HepG2 (cell line): Measurements from ENCODE around the gene KIRREL3. TPM values are rescaled to one million over a fixed set of nuclear protein-coding genes. Genes with fewer than 3 reads are reported as not detected.
"Not testable (repeated sequence)": the region's sequence is repeated elsewhere in the genome, so short reads cannot be mapped to it uniquely, and the experiment has no call there.

Source experiments
- ATAC-seq: fragments of 200-7000 bp; cut with Tn5 transposase; 3 replicates; pipeline ENCODE4 v1.9.1; 2020; ENCODE audit warnings: mild to moderate bottlenecking, moderate library complexity
- BruUV-seq: library from RNA; stranded (reverse); fragments of 400-500 nt; replicated peaks from 2 replicates; lab custom pipeline; 2021; lab: Mats Ljungman, UMichigan
- CTCF ChIA-PET: fragments of 300-600 bp; formaldehyde crosslinking; extraction: SDS; loops from one replicate; lab custom pipeline; 2021; ENCODE audit warnings: low total read pairs, inconsistent platforms, low intra/inter-chr PET ratio; lab: Yijun Ruan, JAX
- POLR2A ChIA-PET: fragments of 350-600 bp; sonication (Branson Sonifier 250); formaldehyde crosslinking; loops from one replicate; lab custom pipeline; 2020; ENCODE audit warnings: antibody characterized with exemption, inconsistent platforms; lab: Yijun Ruan, JAX
- DNase-seq: peaks from one replicate; pipeline ENCODE4 v3.0.0-alpha.2; 2015; ENCODE audit warnings: low spot score
- FAIRE-seq: peaks from 3 replicates; lab custom pipeline; 2011; peaks lifted over from hg19 to GRCh38; lab: Jason Lieb, UNC
- H2AFZ ChIP-seq: one replicate; pipeline ENCODE4 v1.6.1; 2011; ENCODE audit warnings: low read length, inconsistent platforms
- H3K27ac ChIP-seq: fragments of 300-600 bp; 3 replicates; pipeline ENCODE4 v1.8.0; 2011; ENCODE audit warnings: mixed run types, mild to moderate bottlenecking, mixed read lengths, low read length, inconsistent platforms; ENCODE audit not compliant: insufficient read depth; ENCODE audit errors: extremely low read length
- H3K27me3 ChIP-seq, 2 experiments: fragments of 200-600 bp in 1 of 2; 2 replicates in 1 of 2; 3 replicates in 1 of 2; pipeline versions ENCODE4 v1.6.0 to v1.8.0; 2011; ENCODE audit warnings: low read length in 2 of 2, mild to moderate bottlenecking in 2 of 2, moderate library complexity in 2 of 2, inconsistent platforms in 1 of 2; ENCODE audit not compliant: insufficient read depth in 2 of 2, control insufficient read depth in 1 of 2
- H3K36me3 ChIP-seq, 2 experiments: fragments of 200-600 bp in 1 of 2; replicated peaks in 1 of 2; 2 replicates in 1 of 2; 3 replicates in 1 of 2; pipeline versions ENCODE4 v1.5.1 to v1.8.0; 2011; ENCODE audit warnings: low read length in 2 of 2, inconsistent platforms in 1 of 2; ENCODE audit not compliant: insufficient read depth in 2 of 2, control insufficient read depth in 1 of 2
- H3K4me1 ChIP-seq: 2 replicates; pipeline ENCODE4 v1.5.1; 2012; ENCODE audit warnings: low read length, inconsistent platforms; ENCODE audit not compliant: insufficient read depth
- H3K4me2 ChIP-seq: 2 replicates; pipeline ENCODE4 v1.6.0; 2011; ENCODE audit warnings: low read depth, low read length, inconsistent platforms
- H3K4me3 ChIP-seq, 3 experiments: fragments of 200-600 bp in 1 of 3; sonication (generic), shearing (Covaris generic) in 1 of 3; replicated peaks in 1 of 3; 2 replicates each; pipeline ENCODE4 v1.5.1; 2011 to 2016; ENCODE audit warnings: low read length in 3 of 3, inconsistent platforms in 2 of 3, low read depth in 2 of 3, mild to moderate bottlenecking in 2 of 3, control low read depth in 1 of 3, mixed read lengths in 1 of 3; ENCODE audit not compliant: insufficient read depth in 1 of 3
- H3K79me2 ChIP-seq: one replicate; pipeline ENCODE4 v1.6.1; 2011; ENCODE audit warnings: low read length, inconsistent platforms; ENCODE audit not compliant: insufficient read depth
- H3K9ac ChIP-seq: 2 replicates; pipeline ENCODE4 v1.6.0; 2011; ENCODE audit warnings: mild to moderate bottlenecking, low read depth, low read length, inconsistent platforms; ENCODE audit not compliant: insufficient read depth
- H3K9me3 ChIP-seq: 2 replicates; pipeline ENCODE4 v1.5.1; 2012; ENCODE audit warnings: mild to moderate bottlenecking, low read length
- H4K20me1 ChIP-seq: 2 replicates; pipeline ENCODE4 v1.6.0; 2011; ENCODE audit warnings: inconsistent platforms, mild to moderate bottlenecking, low read length, moderate library complexity; ENCODE audit not compliant: insufficient read depth
- SP2 ChIP-seq: sonication (generic); formaldehyde crosslinking; IDR thresholded peaks from 2 replicates; pipeline ENCODE4 v1.5.1; 2020; ENCODE audit warnings: mild to moderate bottlenecking, missing genetic modification reagents
- WGBS: methylation state at CpG from one replicate; pipeline ENCODE4 v1.1.6; 2017; ENCODE audit warnings: low lambda C conversion rate; 5-methylcytosine and 5-hydroxymethylcytosine counted together
- in situ Hi-C: cut with HindIII; loops from 2 replicates; pipeline ENCODE4 v1.10.0; 2017; ENCODE audit warnings: low pct_unique_long_range_greater_than_20kb; ENCODE audit not compliant: extremely low pct_ligation_motif_present
- intact Hi-C: fragments of 100-400 bp; cut with micrococcal nuclease; formaldehyde crosslinking; loops from one replicate; pipeline ENCODE4 v1.10.0; 2022; ENCODE audit not compliant: unreplicated experiment
- polyA plus RNA-seq, 8 experiments: library from polyadenylated mRNA; depleted of rRNA in 3 of 8; stranded (reverse) in 7 of 8; unstranded in 1 of 8; fragments of >200 nt; fragmentation: Illumina TruSeq in 4 of 8; extraction: Trizol in 4 of 8; gene quantifications; 2 replicates each; pipeline versions ENCODE4 v1.2.1 to v1.2.3, GENCODE V29; 2011 to 2016; ENCODE audit warnings: low read depth in 4 of 8, missing spikeins in 1 of 8, mixed read lengths in 1 of 8; ENCODE audit not compliant: insufficient read depth in 1 of 8
- total RNA-seq, 5 experiments: library from RNA; depleted of rRNA; stranded (reverse); fragments of >200 nt; fragmentation: Illumina TruSeq; extraction: Trizol; gene quantifications; 2 replicates each; pipeline ENCODE4 v1.2.3, GENCODE V29; 2016; ENCODE audit warnings: low read depth in 1 of 5
- TF ChIP-seq, protein P1 (sequence below): sonication (generic); formaldehyde crosslinking; IDR thresholded peaks from 2 replicates; pipeline ENCODE4 v1.5.0; 2020; ENCODE audit warnings: mild to moderate bottlenecking, missing genetic modification reagents, borderline replicate concordance

The KIRREL3 gene
- total and polyA plus RNA-seq, 2 of the 13 experiments (the other 11 are each of a cell fraction or from before 2014, with no cell fraction given), result not detected

DNA sequence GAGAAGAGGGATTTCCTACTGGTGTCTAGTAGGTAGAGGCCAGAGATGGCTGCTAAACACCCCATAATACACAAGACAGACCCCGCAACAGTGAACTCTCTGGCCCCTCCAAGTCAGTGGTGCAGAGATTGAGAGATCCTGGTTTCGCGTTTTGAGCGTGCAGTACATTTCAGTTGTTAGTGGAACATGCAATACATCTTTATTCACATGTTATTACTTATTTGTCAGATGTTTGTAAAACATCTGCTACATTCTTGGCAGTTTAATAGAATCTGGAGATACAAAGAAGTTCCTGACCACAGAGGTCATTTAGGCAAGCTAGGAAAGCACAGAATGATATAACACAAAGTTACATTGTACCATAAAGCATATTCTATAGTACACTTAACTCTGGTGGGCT lies 603.6 kb downstream of the KIRREL3 start:
- intact Hi-C loops (no loop called here), in situ Hi-C loops (no loop called here)
- no peaks in the 10 kb centered on the region for H3K9me3 ChIP-seq
- peaks cover 2% of the 10 kb centered on the region for H3K79me2 ChIP-seq
- no peak overlapping the region for H3K4me3 ChIP-seq
- POLR2A ChIA-PET, result no interaction called here
- no peak overlapping the region for H3K9ac ChIP-seq
- no peak overlapping the region for H2AFZ ChIP-seq
- no peaks in the 10 kb centered on the region for H4K20me1 ChIP-seq
- no peak overlapping the region for H3K27ac ChIP-seq
- H3K36me3 ChIP-seq, result no peaks in the 10 kb centered on the region
- no peak for FAIRE-seq
- no peak overlapping the region for H3K4me2 ChIP-seq
- 96% methylated on average over 4 of the region's 4 CpGs for WGBS
- no peaks in the 10 kb centered on the region for H3K4me1 ChIP-seq
- TF ChIP-seq, protein P1, sequence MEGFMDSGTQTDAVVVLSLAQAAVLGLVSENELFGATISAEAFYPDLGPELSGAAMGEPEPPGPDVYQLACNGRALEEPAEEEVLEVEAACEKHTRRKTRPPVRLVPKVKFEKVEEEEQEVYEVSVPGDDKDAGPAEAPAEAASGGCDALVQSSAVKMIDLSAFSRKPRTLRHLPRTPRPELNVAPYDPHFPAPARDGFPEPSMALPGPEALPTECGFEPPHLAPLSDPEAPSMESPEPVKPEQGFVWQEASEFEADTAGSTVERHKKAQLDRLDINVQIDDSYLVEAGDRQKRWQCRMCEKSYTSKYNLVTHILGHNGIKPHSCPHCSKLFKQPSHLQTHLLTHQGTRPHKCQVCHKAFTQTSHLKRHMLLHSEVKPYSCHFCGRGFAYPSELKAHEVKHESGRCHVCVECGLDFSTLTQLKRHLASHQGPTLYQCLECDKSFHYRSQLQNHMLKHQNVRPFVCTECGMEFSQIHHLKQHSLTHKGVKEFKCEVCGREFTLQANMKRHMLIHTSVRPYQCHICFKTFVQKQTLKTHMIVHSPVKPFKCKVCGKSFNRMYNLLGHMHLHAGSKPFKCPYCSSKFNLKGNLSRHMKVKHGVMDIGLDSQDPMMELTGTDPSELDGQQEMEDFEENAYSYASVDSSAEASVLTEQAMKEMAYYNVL (CRISPR knock-in tag), result no peak
- TF ChIP-seq SP2, result no peak
- TF ChIP-seq, all 625 proteins: peak for 0
- BruUV-seq, result no TSS peak
- no peak for DNase-seq
- no peaks in the 10 kb centered on the region for H3K27me3 ChIP-seq
- no peak for ATAC-seq
- CTCF ChIA-PET, result no interaction called here

DNA sequence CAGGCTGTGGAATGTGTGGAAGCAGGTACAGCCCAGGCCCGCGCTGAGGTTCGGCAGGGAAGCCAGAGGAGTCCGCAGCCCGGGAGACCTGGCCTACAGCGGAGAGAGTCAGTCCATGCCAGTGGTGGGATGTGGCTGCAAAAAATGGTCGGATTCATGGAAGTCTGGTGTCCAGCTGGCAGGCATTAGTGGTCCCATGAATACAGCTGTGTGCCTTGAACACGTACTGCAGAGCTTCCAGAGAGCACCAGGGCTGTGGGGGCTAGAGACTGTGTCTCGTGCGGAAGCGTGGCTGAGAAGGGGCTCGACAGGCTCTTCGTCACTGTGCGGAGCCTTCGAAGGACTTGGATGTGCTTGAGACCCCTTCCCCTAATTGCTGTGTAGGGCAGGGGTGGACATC lies 604.3 kb downstream of the KIRREL3 start:
- H2AFZ ChIP-seq, H3K4me2 ChIP-seq, intact Hi-C loops, FAIRE-seq, H3K27me3 ChIP-seq, H3K4me1 ChIP-seq, BruUV-seq, in situ Hi-C loops, H3K9me3 ChIP-seq, H3K27ac ChIP-seq, H4K20me1 ChIP-seq, H3K36me3 ChIP-seq, H3K79me2 ChIP-seq, POLR2A ChIA-PET, ATAC-seq, CTCF ChIA-PET, H3K4me3 ChIP-seq, H3K9ac ChIP-seq, DNase-seq: not testable (repeated sequence)
- 93% methylated on average over 12 of the region's 15 CpGs for WGBS

DNA sequence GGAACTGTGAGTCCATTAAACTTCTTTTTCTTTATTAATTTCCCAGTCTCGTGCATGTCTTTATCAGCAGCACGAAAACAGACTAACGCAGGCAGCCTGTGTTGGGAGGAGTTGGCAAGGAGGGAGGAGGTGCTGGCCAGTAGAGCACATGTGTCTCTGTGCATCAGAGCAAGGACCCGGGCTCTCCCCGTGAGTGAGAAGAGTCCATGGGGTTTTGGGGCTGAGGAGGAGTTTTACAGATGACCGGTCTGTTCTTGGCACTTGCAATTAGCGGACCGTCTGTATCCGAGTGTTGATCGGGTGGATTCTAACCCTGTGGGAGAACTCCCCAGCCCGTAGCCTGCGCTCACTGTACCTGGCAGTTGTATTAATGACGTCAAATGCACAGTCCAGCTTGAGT lies 604.8 kb downstream of the KIRREL3 start:
- H2AFZ ChIP-seq, H3K27me3 ChIP-seq, POLR2A ChIA-PET, DNase-seq, H3K4me2 ChIP-seq, ATAC-seq, H3K4me1 ChIP-seq, BruUV-seq, H3K9ac ChIP-seq, H3K36me3 ChIP-seq, FAIRE-seq, H4K20me1 ChIP-seq, H3K4me3 ChIP-seq, CTCF ChIA-PET, H3K27ac ChIP-seq, intact Hi-C loops, H3K79me2 ChIP-seq, in situ Hi-C loops, H3K9me3 ChIP-seq: not testable (repeated sequence)
- 96% methylated on average over 5 of the region's 13 CpGs for WGBS

DNA sequence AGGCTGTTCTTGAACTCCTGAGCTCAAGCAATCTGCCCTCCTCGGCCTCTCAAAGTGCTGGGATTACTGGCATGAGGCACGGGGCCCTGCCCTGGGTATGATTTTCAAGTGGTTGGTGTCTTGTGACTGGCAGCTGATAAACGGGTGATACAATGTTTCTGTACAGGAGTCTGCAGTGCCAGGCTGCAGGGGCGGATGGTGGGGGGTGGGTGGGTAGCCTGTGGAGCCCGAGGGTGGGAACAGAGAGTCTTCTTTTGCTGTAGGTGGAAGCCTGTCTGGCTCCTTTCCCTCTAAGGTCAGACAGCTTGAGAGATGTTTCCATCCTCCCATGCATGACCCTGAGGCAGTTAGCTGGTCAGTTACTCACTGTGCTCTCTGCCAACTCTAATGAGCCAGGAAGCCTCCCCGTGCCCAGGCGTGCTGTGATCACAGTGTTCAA lies 605.9 kb downstream of the KIRREL3 start:
- H3K4me1 ChIP-seq, H3K36me3 ChIP-seq, H3K9ac ChIP-seq, ATAC-seq, DNase-seq, H3K9me3 ChIP-seq, BruUV-seq, H3K27ac ChIP-seq, intact Hi-C loops, in situ Hi-C loops, CTCF ChIA-PET, FAIRE-seq, H3K79me2 ChIP-seq, H3K27me3 ChIP-seq, H2AFZ ChIP-seq, H4K20me1 ChIP-seq, POLR2A ChIA-PET, H3K4me3 ChIP-seq, H3K4me2 ChIP-seq: not testable (repeated sequence)
- 95% methylated on average over 5 of the region's 7 CpGs for WGBS
